GM18867 (cell line): ENCODE measurements around the gene FAM167B.

Experiments used
- ATAC-seq: cut with Tn5 transposase; IDR thresholded peaks from one replicate; pipeline ENCODE4 v1.9.1; 2021; ENCODE audit warnings: mild to moderate bottlenecking, moderate library complexity; ENCODE audit not compliant: unreplicated experiment

Gene FAM167B

DNA sequence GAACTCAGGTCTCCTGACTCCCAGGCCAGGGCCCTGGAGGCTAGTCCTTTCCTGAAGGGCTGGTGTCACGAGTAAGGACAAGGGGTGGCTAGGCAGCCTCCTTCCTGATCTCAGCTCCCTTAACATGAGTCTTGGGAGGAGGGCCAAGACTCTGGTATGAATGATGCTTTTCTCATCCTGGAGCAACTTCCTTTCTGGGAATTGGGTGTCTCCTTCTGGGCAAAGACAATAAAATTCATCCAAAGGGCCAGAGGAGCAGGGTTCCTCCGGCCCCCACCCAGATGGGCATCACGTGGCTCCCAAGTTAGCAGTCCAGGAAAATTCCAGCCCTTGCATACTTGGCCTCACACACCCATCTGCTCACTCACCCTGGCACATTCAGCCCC, at the start of gene FAM167B:
Gene FAM167B (plus strand): TSS at position 335 of the 386 bp plus-strand sequence. CDS start 200 bp downstream, outside the sequence.
- no peak for ATAC-seq

DNA sequence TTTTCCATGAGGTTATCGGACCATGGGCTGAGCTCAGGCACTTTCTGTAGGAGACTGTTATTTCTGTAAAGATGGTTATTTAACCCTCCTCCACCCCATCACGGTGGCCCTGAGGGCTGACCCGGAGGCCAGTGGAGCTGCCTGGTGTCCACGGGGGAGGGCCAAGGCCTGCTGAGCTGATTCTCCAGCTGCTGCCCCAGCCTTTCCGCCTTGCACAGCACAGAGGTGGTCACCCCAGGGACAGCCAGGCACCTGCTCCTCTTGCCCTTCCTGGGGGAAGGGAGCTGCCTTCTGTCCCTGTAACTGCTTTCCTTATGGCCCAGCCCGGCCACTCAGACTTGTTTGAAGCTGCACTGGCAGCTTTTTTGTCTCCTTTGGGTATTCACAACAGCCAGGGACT, 49.2 kb upstream of the FAM167B start:
- no peak for ATAC-seq

- ATAC-seq: no peak
These were observed 48.6 kb upstream of the FAM167B start for GRCh38 chr1:32198237-32199042.

DNA sequence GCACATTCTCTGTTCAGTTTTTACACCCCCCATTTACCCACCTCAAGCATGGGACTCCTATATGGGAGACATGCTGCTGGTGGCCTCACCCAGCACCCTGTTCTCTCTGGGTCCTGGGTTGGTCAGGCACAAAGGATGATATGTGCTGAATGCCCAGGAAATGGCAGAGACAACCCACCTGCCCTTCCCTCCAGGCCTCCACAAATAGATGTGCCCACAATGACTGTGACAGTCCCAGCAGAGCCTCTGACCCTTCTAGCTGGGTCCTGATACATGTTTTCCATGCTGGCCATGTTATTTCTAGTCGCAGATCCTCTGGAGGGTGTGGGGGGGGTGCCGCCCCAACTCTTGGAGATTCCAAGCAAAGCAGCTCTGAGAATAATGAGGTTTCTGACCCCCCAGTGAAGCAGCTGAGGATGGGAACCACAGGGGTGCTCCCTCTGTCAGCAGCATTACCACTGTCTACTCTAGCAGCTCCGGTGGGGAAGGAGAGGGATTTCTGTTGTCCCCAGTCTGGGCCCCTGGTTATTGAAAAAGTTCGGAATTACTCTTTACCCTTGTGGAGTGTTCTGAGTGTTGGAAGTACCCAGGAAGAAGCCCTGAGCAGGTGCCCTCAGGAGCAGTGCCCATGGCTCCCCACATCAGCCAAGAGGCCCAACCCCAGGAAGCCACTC, 47.8 kb upstream of the FAM167B start:
- ATAC-seq: no peak

GRCh38 chr1:32199717-32200072, 47.3 kb upstream of the FAM167B start:
- no peak for ATAC-seq

DNA sequence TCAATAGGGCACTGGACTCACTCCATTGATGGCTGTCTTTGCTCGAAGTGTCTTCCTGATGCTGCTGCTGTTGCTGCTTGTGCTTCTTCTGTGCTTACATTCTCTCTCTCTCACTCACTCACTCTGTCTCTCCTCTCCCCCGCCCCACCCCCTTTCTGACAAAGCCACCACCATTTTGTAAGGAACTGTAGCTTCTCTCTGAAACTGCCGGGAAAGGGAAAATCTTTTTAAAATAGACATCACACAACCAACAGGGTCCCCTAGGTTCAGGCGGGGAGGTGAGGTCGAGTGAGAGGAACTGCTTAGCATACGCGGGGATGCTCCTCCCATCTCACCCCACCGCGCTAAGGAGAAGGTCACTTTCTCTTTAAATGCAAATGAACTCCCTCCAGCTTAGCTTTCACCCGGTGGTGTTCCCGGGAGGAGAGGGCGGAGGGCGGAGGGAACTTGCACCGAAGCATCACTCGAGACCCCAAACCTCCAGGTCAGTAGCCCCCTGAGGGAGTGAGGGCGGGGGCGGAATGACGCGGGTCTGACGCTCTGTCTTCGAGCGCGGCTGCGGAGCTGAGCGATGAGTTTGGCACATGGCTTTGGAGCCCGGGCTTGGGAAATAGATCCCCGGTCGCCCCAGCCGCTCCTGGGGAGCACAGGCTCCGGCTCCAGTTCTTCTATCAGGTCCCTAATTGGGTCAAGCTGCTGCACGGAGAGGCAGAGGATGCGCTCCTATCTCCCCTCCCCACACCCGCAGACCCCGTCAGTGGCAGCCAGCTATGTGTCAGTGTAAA, 46.6 kb upstream of the FAM167B start, which contains the start of gene CCDC28B:
Gene CCDC28B (plus strand): TSS at position 370 of the 785 bp plus-strand sequence. CDS start 1,341 bp downstream, outside the sequence.
- ATAC-seq: peak; percentile 35

GRCh38 chr1:32201011-32201855, 45.8 kb upstream of the FAM167B start:
- ATAC-seq: peak; percentile 33

- ATAC-seq: no peak
These were observed 42.1 kb upstream of the FAM167B start for GRCh38 chr1:32204943-32205361.

- peak; percentile 53 for ATAC-seq
These were observed 41.3 kb upstream of the FAM167B start, which contains the start of gene IQCC for GRCh38 chr1:32205401-32206370. Gene IQCC, plus strand, starts transcription at chr1:32205671. Its CDS starts 11 bp downstream, at chr1:32205682.

DNA sequence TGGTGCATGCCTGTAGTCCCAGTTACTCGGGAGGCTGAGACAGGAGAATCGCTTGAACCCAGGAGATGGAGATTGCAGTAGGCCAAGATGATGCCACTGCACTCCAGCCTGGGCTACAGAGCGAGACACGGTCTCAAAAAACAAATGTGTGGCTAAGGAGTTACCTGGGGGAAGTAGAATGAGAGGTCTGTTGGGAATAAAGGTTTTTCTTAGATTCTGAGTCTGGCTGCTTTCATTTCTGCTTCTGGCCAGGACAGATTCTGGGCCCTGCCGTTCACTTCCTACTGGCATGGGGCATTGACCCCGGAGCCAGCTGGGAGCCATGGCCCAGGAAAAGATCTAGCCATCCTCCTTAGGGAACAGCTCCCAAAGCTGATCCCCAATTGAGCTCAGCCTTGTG, 38.6 kb upstream of the FAM167B start:
- no peak for ATAC-seq

- no peak for ATAC-seq
These were observed 38.1 kb upstream of the FAM167B start, which contains the start of gene DCDC2B for GRCh38 chr1:32208891-32209328. Gene DCDC2B, plus strand, starts transcription at chr1:32209089. Its CDS starts 5 bp downstream, at chr1:32209094.

GRCh38 chr1:32215629-32216480, 31.2 kb upstream of the FAM167B start:
- no peak for ATAC-seq

GRCh38 chr1:32216566-32216965, 30.5 kb upstream of the FAM167B start:
- no peak for ATAC-seq

- no peak for ATAC-seq
These were observed 28.0 kb upstream of the FAM167B start for GRCh38 chr1:32219022-32219421.

- no peak for ATAC-seq
These were observed 26.1 kb upstream of the FAM167B start for GRCh38 chr1:32220746-32221580.

DNA sequence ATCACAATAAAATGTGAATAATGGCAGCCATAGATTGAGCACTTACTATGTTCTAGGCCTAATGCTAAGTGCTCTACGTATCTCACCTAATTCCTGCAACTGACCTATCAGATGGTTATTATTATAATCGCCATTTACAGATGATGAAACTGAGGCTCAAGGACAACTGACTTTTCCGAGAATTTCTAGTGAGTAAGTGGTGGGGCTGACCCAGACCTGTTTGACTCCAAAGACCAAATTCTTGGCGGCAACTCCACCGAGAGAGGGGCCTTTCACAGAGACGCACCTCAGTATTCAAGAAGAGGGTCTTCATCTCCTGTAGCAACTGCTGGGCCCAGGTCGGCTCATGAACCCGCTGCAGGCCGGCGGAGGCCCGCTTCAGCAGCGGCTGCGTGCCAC, 25.4 kb upstream of the FAM167B start:
- ATAC-seq: no peak
